HUES6 (cell line): Measurements from ENCODE around the gene SPAG6.
"Not testable (repeated sequence)": the region's sequence is repeated elsewhere in the genome, so short reads cannot be mapped to it uniquely, and the experiment has no call there.

Experiments used
- H3K27ac ChIP-seq: 2 replicates; pipeline ENCODE4 v1.7.0; 2013; ENCODE audit warnings: low read depth, mild to moderate bottlenecking, low read length, inconsistent platforms
- H3K27me3 ChIP-seq: 2 replicates; pipeline ENCODE4 v1.6.1; 2013; ENCODE audit warnings: low read length; ENCODE audit not compliant: control insufficient read depth, insufficient read depth
- H3K36me3 ChIP-seq: 2 replicates; pipeline ENCODE4 v1.6.1; 2013; ENCODE audit warnings: low read length; ENCODE audit not compliant: control insufficient read depth, insufficient read depth
- H3K4me1 ChIP-seq: 2 replicates; pipeline ENCODE4 v1.6.1; 2013; ENCODE audit warnings: low read length; ENCODE audit not compliant: control insufficient read depth, insufficient read depth
- H3K4me3 ChIP-seq: 2 replicates; pipeline ENCODE4 v1.5.1; 2013; ENCODE audit warnings: low read depth, low read length
- H3K9ac ChIP-seq: one replicate; pipeline ENCODE4 v1.6.1; 2013; ENCODE audit warnings: mild to moderate bottlenecking, low read length
- H3K9me3 ChIP-seq: 2 replicates; pipeline ENCODE4 v1.6.1; 2013; ENCODE audit warnings: low read depth, low read length; ENCODE audit not compliant: control insufficient read depth, insufficient read depth

Gene SPAG6

DNA sequence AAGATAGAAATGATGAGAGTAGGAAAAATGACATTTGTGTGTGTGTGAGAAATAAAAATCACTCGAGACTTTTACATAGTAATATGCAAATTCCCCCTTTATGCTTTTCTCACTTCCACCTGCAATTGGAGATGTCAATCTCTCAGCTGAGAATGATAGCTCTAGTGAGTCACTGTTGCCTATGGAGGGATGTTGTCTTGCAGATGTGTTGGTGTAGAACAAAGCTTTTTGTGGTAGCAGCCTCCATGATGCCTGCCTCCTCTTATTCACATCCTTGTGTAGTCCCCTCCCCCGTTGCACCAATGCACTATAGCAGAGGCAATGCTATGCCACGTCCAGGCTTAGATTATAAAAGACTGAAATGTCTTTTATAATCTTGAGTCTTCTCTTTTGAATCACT is 33.8 kb downstream of the SPAG6 start:
- no peak overlapping the region for H3K27ac ChIP-seq
- H3K9ac ChIP-seq = no peak overlapping the region
- H3K27me3 ChIP-seq = no peaks in the 10 kb centered on the region
- H3K36me3 ChIP-seq = no peaks in the 10 kb centered on the region
- no peaks in the 10 kb centered on the region for H3K9me3 ChIP-seq
- no peaks in the 10 kb centered on the region for H3K4me1 ChIP-seq
- no peak overlapping the region for H3K4me3 ChIP-seq

GRCh38 chr10:22381262-22381661 is 36.0 kb downstream of the SPAG6 start:
- Histone ChIP-seq H3K9me3 (no peaks in the 10 kb centered on the region), H3K4me1 (no peaks in the 10 kb centered on the region), H3K27me3 (no peaks in the 10 kb centered on the region), H3K36me3 (no peaks in the 10 kb centered on the region), H3K4me3 (no peak overlapping the region), H3K9ac (no peak overlapping the region), H3K27ac (no peak overlapping the region)

- H3K9ac ChIP-seq = no peak overlapping the region
Observed at GRCh38 chr10:22386503-22386902, 41.2 kb downstream of the SPAG6 start.

DNA sequence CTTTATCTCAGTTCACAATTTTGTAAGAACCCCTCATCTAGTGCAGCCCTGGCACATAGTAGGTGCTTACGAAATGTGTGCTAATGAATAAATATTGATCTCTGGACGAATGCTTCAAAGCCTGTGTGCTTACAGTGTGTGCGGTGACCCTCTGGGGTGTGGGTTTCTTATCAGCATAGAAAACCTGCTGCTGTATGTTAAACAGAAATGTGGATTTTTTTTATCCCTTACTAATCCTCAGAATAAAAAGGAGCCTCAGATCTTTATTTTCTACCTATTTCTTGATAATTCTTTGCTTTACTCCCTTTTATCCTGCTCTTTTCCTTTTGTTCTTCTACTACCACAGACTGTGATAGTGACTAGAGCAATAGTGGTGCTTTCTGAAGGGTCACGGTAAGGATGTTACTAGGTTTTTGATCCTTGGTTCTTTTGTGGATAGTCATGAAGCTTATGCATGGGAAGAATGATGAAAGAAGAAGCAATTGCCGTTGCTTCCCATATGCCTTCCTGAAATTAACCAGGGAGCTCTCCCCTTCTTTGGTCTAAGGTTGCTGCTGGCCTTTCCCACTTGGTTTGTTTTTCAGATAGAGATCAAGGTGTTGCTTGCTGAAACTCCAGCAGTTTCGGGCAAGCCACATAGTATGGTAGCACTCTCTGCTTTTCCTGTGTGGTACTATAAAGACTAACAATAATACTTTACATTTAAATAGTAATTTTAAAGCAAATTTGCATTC is 44.7 kb downstream of the SPAG6 start:
- Histone ChIP-seq H3K4me1 (no peaks in the 10 kb centered on the region), H3K27me3 (no peaks in the 10 kb centered on the region; the same call in 1 of the 2 replicates), H3K36me3 (no peaks in the 10 kb centered on the region), H3K9me3 (no peaks in the 10 kb centered on the region), H3K4me3 (no peak overlapping the region), H3K9ac (no peak overlapping the region), H3K27ac (no peak overlapping the region)

More at GRCh38 chr10:22386503-22386902, 41.2 kb downstream of the SPAG6 start:
- H3K9me3 ChIP-seq = no peaks in the 10 kb centered on the region
- H3K27ac ChIP-seq = no peak overlapping the region
- H3K4me1 ChIP-seq = no peaks in the 10 kb centered on the region
- H3K36me3 ChIP-seq = no peaks in the 10 kb centered on the region
- H3K27me3 ChIP-seq = no peaks in the 10 kb centered on the region
- H3K4me3 ChIP-seq = no peak overlapping the region

- Histone ChIP-seq H3K36me3 (no peaks in the 10 kb centered on the region), H3K27me3 (no peaks in the 10 kb centered on the region; the same call in 1 of the 2 replicates), H3K9ac (no peak overlapping the region), H3K27ac (no peak overlapping the region), H3K9me3 (no peaks in the 10 kb centered on the region), H3K4me1 (no peaks in the 10 kb centered on the region), H3K4me3 (no peak overlapping the region)
Observed at GRCh38 chr10:22391600-22391999, 46.3 kb downstream of the SPAG6 start.

- H3K27me3 ChIP-seq, H3K4me3 ChIP-seq, H3K4me1 ChIP-seq, H3K36me3 ChIP-seq, H3K27ac ChIP-seq, H3K9ac ChIP-seq, H3K9me3 ChIP-seq: not testable (repeated sequence)
Observed at GRCh38 chr10:22396195-22396594, 50.9 kb downstream of the SPAG6 start.

DNA sequence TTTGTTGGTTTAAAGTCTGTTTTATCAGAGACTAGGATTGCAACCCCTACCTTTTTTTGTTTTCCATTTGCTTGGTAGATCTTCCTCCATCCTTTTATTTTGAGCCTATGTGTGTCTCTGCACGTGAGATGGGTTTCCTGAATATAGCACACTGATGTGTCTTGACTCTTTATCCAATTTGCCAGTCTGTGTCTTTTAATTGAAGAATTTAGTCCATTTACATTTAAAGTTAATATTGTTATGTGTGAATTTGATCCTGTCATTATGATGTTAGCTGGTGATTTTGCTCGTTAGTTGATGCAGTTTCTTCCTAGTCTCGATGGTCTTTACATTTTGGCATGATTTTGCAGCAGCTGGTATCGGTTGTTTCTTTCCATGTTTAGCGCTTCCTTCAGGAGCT is 61.6 kb downstream of the SPAG6 start:
- not testable (repeated sequence) for H3K36me3 ChIP-seq, H3K4me1 ChIP-seq, H3K27ac ChIP-seq, H3K4me3 ChIP-seq, H3K9ac ChIP-seq, H3K27me3 ChIP-seq
- peaks cover 10% of the 10 kb centered on the region for H3K9me3 ChIP-seq

GRCh38 chr10:22410394-22410793 is 65.1 kb downstream of the SPAG6 start:
- Histone ChIP-seq H3K4me1 (no peaks in the 10 kb centered on the region), H3K27me3 (no peaks in the 10 kb centered on the region), H3K9ac (no peak overlapping the region), H3K9me3 (peaks cover 10% of the 10 kb centered on the region), H3K4me3 (no peak overlapping the region), H3K36me3 (no peaks in the 10 kb centered on the region), H3K27ac (no peak overlapping the region)

DNA sequence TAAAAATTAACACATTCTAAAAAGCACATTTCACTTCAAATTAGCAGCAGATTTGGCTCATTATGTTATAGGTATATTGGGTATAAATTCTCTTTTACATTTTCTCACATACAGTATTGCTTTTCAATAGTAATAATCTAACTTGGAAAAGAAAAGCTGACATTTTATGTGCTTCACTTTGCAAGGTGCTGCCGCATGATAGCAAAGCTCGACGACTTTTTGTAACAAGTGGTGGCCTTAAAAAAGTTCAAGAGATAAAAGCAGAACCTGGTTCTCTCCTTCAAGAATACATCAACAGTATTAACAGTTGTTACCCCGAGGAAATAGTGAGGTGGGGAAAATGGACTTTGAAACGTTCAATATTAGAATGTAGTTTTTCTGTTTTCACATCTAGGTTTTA is 65.5 kb downstream of the SPAG6 start:
- no peak overlapping the region for H3K4me3 ChIP-seq
- H3K4me1 ChIP-seq = no peaks in the 10 kb centered on the region
- no peaks in the 10 kb centered on the region for H3K36me3 ChIP-seq
- no peak overlapping the region for H3K9ac ChIP-seq
- H3K27me3 ChIP-seq = no peaks in the 10 kb centered on the region
- H3K27ac ChIP-seq = no peak overlapping the region
- H3K9me3 ChIP-seq = peaks cover 10% of the 10 kb centered on the region

- Histone ChIP-seq H3K27me3 (no peaks in the 10 kb centered on the region), H3K4me1 (no peaks in the 10 kb centered on the region), H3K9ac (no peak overlapping the region), H3K36me3 (no peaks in the 10 kb centered on the region), H3K4me3 (no peak overlapping the region), H3K9me3 (peaks cover 8% of the 10 kb centered on the region), H3K27ac (no peak overlapping the region)
Observed at GRCh38 chr10:22414146-22414545, 68.8 kb downstream of the SPAG6 start.

DNA sequence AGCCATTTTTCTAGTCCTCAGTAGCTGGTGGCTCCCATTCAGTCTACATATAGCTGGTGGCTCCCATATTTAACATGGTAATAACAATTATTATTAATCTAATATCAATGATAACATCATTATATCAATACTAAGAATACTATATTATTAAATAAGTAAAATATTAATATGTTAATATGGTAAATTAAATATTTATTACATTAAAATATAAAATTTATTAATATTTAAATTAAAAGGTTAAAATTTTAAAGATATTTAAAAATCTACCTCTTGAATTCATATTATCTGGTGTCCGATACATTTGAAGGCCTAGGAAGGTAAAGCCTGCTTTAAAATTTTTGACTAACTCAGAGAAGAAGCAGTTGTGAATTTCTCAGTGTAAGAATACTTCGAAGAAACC is 69.8 kb downstream of the SPAG6 start:
- Histone ChIP-seq H3K36me3 (no peaks in the 10 kb centered on the region), H3K27me3 (no peaks in the 10 kb centered on the region), H3K9ac (no peak overlapping the region), H3K4me1 (no peaks in the 10 kb centered on the region), H3K4me3 (no peak overlapping the region), H3K27ac (no peak overlapping the region), H3K9me3 (no peaks in the 10 kb centered on the region)
